Neural cell (in vitro differentiated cells): ENCODE measurements around the gene ZNF263. TPM values are rescaled to one million over a fixed set of nuclear protein-coding genes. Genes with fewer than 3 reads are reported as not detected.

Source experiments
- H2AFZ ChIP-seq: fragments of 200-600, 300-800 bp; sonication (generic), shearing (Covaris generic); 2 replicates; pipeline ENCODE4 v1.6.0; 2014; ENCODE audit warnings: low read depth, mild to moderate bottlenecking, antibody characterized with exemption, low read length, moderate library complexity
- H3F3A ChIP-seq: fragments of 200-600 bp; shearing (Covaris generic); 2 replicates; pipeline ENCODE4 v1.6.1; 2016; ENCODE audit warnings: mild to moderate bottlenecking, moderate library complexity, mixed read lengths, antibody characterized with exemption, low read length; ENCODE audit not compliant: insufficient read depth, poor library complexity, severe bottlenecking
- H3K27ac ChIP-seq: fragments of 200-600, 300-800 bp; sonication (generic), shearing (Covaris generic); 2 replicates; pipeline ENCODE4 v1.5.1; 2014; ENCODE audit warnings: mild to moderate bottlenecking, low read length, moderate library complexity
- H3K27me3 ChIP-seq: fragments of 300-800, 200-600 bp; sonication (generic), shearing (Covaris generic); 2 replicates; pipeline ENCODE4 v1.6.0; 2014; ENCODE audit warnings: mild to moderate bottlenecking, low read depth, low read length, moderate library complexity; ENCODE audit not compliant: insufficient read depth
- H3K36me3 ChIP-seq: fragments of 300-800, 200-600 bp; sonication (generic), shearing (Covaris generic); 2 replicates; pipeline ENCODE4 v1.5.1; 2014; ENCODE audit warnings: mild to moderate bottlenecking, antibody characterized with exemption, low read length, moderate library complexity; ENCODE audit not compliant: insufficient read depth
- H3K4me2 ChIP-seq: fragments of 300-800, 200-600 bp; sonication (generic), shearing (Covaris generic); 2 replicates; pipeline ENCODE4 v1.6.0; 2014; ENCODE audit warnings: mild to moderate bottlenecking, low read length
- H3K4me3 ChIP-seq: fragments of 300-800, 200-600 bp; sonication (generic), shearing (Covaris generic); 2 replicates; pipeline ENCODE4 v1.5.1; 2014; ENCODE audit warnings: mild to moderate bottlenecking, low read length, moderate library complexity
- H3K79me2 ChIP-seq: fragments of 200-600 bp; shearing (Covaris generic); replicated peaks from 2 replicates; pipeline ENCODE4 v1.6.0; 2014; ENCODE audit warnings: mild to moderate bottlenecking, low read length, moderate library complexity; ENCODE audit not compliant: insufficient read depth
- H3K9ac ChIP-seq: fragments of 300-800, 200-600 bp; sonication (generic), shearing (Covaris generic); 2 replicates; pipeline ENCODE4 v1.6.1; 2016; ENCODE audit warnings: mild to moderate bottlenecking, low read length, mixed read lengths
- H3K9me2 ChIP-seq: fragments of 200-600 bp; shearing (Covaris generic); 2 replicates; pipeline ENCODE4 v1.6.1; 2016; ENCODE audit warnings: mild to moderate bottlenecking, low read length, mixed read lengths; ENCODE audit not compliant: insufficient read depth
- H3K9me3 ChIP-seq: fragments of 200-600, 300-800 bp; sonication (generic), shearing (Covaris generic); 2 replicates; pipeline ENCODE4 v1.6.1; 2016; ENCODE audit warnings: mild to moderate bottlenecking, mixed run types, low read length, moderate library complexity, mixed read lengths
- H4K20me1 ChIP-seq: fragments of 200-600 bp; shearing (Covaris generic); 2 replicates; pipeline ENCODE4 v1.6.1; 2016; ENCODE audit warnings: mild to moderate bottlenecking, mixed run types; ENCODE audit not compliant: insufficient read depth
- EP300 ChIP-seq: fragments of 450-650 bp; conservative IDR thresholded peaks from 2 replicates; pipeline ENCODE4 v1.6.1; 2014; ENCODE audit warnings: antibody characterized with exemption, mild to moderate bottlenecking, moderate library complexity; ENCODE audit not compliant: poor library complexity, severe bottlenecking
- EZH2 ChIP-seq: fragments of 200-600, 300-800 bp; shearing (Covaris generic), sonication (generic); IDR thresholded peaks from 2 replicates; pipeline ENCODE4 v1.6.1; 2014; ENCODE audit warnings: antibody characterized with exemption, low read length, borderline replicate concordance, mild to moderate bottlenecking; ENCODE audit not compliant: insufficient read depth, poor library complexity, severe bottlenecking
- MXI1 ChIP-seq: fragments of 450-650 bp; conservative IDR thresholded peaks from 2 replicates; pipeline ENCODE4 v1.6.1; 2014; ENCODE audit warnings: antibody characterized with exemption, mild to moderate bottlenecking; ENCODE audit not compliant: poor library complexity, severe bottlenecking
- POLR2AphosphoS5 ChIP-seq: IDR thresholded peaks from 2 replicates; pipeline ENCODE4 v1.6.1; 2012
- RAD21 ChIP-seq: fragments of 450-650 bp; conservative IDR thresholded peaks from 2 replicates; pipeline ENCODE4 v1.6.1; 2014; ENCODE audit warnings: antibody characterized with exemption, mild to moderate bottlenecking, moderate library complexity
- SMC3 ChIP-seq: fragments of 450-650 bp; conservative IDR thresholded peaks from 2 replicates; pipeline ENCODE4 v1.6.1; 2014; ENCODE audit warnings: antibody characterized with exemption, mild to moderate bottlenecking, moderate library complexity; ENCODE audit not compliant: poor library complexity
- TAF1 ChIP-seq: IDR thresholded peaks from 2 replicates; pipeline ENCODE4 v1.6.1; 2012; ENCODE audit warnings: low read depth
- polyA plus RNA-seq: library from polyadenylated mRNA; depleted of rRNA; stranded (reverse); fragments of >200 nt; gene quantifications from 2 replicates; pipeline ENCODE4 v1.2.3, GENCODE V29; 2014
- TF ChIP-seq, protein P1 (sequence below): IDR thresholded peaks from 2 replicates; pipeline ENCODE4 v1.6.1; 2012; ENCODE audit warnings: borderline replicate concordance
- TF ChIP-seq, protein P2 (sequence below): fragments of 450-650 bp; IDR thresholded peaks from 2 replicates; pipeline ENCODE4 v1.5.1; 2014; ENCODE audit warnings: antibody characterized with exemption, mild to moderate bottlenecking, moderate library complexity; ENCODE audit not compliant: poor library complexity, severe bottlenecking

The ZNF263 gene
- polyA plus RNA-seq, 1 donor from 2014 or later: 65.4 TPM

DNA sequence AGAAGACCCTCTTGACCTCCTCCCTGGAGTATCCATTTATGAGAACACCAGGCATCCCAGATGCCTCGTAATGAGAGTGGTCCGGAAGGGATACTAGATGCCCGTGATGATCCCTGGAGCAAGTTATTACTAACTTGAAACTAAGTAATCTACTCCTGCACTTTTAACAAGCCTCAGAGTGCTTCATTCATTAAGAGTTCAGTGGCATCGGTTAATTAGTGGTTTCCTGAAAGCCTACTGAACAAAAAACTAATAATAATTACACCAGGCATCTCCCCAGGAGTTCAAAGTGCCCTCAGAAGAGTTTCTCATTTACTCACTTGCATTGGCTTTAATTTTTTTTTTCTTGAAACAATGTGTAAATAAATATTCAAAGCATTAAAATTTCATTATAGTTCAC, 44.2 kb downstream of the ZNF263 start:
- Histone ChIP-seq H3F3A (no peaks in the 10 kb centered on the region), H4K20me1 (no peaks in the 10 kb centered on the region), H3K27ac (no peak overlapping the region), H3K4me2 (no peak overlapping the region), H3K27me3 (no peaks in the 10 kb centered on the region), H3K79me2 (no peaks in the 10 kb centered on the region), H3K36me3 (no peaks in the 10 kb centered on the region), H3K9ac (no peak overlapping the region), H3K9me3 (no peaks in the 10 kb centered on the region), H2AFZ (no peak overlapping the region), H3K9me2 (no peaks in the 10 kb centered on the region), H3K4me3 (no peak overlapping the region)
- TF ChIP-seq RAD21 (no peak), EZH2 (no peak), MXI1 (no peak), POLR2AphosphoS5 (no peak), TAF1 (no peak), SMC3 (no peak), EP300 (no peak)
- TF ChIP-seq, protein P1, sequence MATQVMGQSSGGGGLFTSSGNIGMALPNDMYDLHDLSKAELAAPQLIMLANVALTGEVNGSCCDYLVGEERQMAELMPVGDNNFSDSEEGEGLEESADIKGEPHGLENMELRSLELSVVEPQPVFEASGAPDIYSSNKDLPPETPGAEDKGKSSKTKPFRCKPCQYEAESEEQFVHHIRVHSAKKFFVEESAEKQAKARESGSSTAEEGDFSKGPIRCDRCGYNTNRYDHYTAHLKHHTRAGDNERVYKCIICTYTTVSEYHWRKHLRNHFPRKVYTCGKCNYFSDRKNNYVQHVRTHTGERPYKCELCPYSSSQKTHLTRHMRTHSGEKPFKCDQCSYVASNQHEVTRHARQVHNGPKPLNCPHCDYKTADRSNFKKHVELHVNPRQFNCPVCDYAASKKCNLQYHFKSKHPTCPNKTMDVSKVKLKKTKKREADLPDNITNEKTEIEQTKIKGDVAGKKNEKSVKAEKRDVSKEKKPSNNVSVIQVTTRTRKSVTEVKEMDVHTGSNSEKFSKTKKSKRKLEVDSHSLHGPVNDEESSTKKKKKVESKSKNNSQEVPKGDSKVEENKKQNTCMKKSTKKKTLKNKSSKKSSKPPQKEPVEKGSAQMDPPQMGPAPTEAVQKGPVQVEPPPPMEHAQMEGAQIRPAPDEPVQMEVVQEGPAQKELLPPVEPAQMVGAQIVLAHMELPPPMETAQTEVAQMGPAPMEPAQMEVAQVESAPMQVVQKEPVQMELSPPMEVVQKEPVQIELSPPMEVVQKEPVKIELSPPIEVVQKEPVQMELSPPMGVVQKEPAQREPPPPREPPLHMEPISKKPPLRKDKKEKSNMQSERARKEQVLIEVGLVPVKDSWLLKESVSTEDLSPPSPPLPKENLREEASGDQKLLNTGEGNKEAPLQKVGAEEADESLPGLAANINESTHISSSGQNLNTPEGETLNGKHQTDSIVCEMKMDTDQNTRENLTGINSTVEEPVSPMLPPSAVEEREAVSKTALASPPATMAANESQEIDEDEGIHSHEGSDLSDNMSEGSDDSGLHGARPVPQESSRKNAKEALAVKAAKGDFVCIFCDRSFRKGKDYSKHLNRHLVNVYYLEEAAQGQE: no peak
- TF ChIP-seq, protein P2, sequence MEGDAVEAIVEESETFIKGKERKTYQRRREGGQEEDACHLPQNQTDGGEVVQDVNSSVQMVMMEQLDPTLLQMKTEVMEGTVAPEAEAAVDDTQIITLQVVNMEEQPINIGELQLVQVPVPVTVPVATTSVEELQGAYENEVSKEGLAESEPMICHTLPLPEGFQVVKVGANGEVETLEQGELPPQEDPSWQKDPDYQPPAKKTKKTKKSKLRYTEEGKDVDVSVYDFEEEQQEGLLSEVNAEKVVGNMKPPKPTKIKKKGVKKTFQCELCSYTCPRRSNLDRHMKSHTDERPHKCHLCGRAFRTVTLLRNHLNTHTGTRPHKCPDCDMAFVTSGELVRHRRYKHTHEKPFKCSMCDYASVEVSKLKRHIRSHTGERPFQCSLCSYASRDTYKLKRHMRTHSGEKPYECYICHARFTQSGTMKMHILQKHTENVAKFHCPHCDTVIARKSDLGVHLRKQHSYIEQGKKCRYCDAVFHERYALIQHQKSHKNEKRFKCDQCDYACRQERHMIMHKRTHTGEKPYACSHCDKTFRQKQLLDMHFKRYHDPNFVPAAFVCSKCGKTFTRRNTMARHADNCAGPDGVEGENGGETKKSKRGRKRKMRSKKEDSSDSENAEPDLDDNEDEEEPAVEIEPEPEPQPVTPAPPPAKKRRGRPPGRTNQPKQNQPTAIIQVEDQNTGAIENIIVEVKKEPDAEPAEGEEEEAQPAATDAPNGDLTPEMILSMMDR: no peak

DNA sequence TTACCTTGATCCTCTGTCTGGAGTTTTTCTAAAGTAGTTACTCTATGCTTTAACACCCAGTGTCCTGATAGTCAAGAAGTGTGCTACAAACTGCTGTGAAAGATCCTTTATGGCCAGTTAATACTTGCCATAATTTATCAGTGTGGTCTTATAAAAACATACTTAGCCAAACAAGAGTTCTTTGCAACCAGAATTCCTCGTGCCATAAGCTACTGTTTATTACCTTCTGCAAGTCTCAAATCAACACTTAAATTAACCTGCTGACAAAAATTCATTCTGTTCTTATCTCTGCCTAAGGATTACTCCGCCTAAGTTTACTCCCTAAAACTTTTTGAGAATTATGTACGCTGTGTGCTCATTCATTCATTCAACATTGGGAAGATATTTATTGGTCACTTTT, 44.8 kb downstream of the ZNF263 start:
- Histone ChIP-seq H2AFZ (no peak overlapping the region), H3K9me3 (no peaks in the 10 kb centered on the region), H3F3A (no peaks in the 10 kb centered on the region), H4K20me1 (no peaks in the 10 kb centered on the region), H3K4me2 (no peak overlapping the region), H3K4me3 (no peak overlapping the region), H3K9me2 (no peaks in the 10 kb centered on the region), H3K79me2 (no peaks in the 10 kb centered on the region), H3K27ac (no peak overlapping the region), H3K27me3 (no peaks in the 10 kb centered on the region), H3K36me3 (no peaks in the 10 kb centered on the region), H3K9ac (no peak overlapping the region)
- no peak for TF ChIP-seq MXI1
- no peak for TF ChIP-seq EP300
- no peak for TF ChIP-seq TAF1
- TF ChIP-seq, protein P1: no peak
- no peak for TF ChIP-seq RAD21
- no peak for TF ChIP-seq SMC3
- no peak for TF ChIP-seq EZH2
- TF ChIP-seq, protein P2: no peak
